ENCODE results near the gene GTPBP1. TPM values are rescaled to one million over a fixed set of nuclear protein-coding genes. Genes with fewer than 3 reads are reported as not detected.
A peak's percentile ranks its signal among the peaks of the same experiment; 100 is the strongest.

Gene GTPBP1
- total and polyA plus RNA-seq, 2 of the 13 experiments (the other 11 are each of a cell fraction or from before 2014, with no cell fraction given): 22.3 to 27.0 TPM

DNA sequence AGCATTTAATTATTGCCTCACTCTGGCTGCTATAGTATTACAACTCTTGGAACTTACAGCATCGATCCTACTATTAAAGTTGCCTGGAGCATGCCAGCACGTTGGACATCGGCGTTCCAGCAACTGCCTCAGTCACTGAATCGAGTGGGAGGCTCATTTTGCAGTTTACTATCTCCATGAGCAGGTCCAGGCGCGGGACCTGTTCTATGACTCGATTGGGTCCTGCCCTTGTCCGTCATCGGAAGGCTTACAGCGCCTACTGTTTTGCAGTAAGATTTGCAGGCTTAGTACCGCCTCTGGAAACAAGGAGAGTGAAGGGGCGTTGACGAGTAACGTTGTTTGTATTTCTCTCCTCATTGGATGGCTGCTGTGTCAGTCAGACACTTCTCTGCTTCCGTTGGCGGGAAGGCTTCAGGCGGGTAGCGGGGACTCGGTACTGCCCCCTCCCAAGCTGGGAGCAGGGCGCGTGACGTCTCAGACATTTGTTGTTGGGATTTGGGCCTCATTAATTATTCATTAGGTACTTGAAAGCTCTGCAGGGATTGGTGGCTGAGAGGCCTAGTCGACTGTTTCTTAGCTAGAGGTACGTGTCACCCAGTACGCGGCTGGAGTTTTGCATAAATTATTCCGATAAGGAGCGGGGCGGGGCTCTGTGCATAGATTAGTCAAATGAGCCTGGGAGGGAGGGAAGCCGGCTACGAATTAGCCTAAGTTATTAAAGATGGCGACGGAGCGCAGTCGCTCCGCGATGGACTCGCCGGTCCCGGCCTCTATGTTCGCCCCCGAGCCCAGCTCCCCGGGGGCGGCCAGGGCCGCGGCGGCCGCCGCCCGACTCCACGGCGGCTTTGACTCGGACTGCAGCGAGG is at the start of gene GTPBP1 (continued):
- TF ChIP-seq, protein P1, sequence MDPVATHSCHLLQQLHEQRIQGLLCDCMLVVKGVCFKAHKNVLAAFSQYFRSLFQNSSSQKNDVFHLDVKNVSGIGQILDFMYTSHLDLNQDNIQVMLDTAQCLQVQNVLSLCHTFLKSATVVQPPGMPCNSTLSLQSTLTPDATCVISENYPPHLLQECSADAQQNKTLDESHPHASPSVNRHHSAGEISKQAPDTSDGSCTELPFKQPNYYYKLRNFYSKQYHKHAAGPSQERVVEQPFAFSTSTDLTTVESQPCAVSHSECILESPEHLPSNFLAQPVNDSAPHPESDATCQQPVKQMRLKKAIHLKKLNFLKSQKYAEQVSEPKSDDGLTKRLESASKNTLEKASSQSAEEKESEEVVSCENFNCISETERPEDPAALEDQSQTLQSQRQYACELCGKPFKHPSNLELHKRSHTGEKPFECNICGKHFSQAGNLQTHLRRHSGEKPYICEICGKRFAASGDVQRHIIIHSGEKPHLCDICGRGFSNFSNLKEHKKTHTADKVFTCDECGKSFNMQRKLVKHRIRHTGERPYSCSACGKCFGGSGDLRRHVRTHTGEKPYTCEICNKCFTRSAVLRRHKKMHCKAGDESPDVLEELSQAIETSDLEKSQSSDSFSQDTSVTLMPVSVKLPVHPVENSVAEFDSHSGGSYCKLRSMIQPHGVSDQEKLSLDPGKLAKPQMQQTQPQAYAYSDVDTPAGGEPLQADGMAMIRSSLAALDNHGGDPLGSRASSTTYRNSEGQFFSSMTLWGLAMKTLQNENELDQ (CRISPR knock-in tag; IDR thresholded peaks at IDR 0.05; ENCODE audit: borderline replicate concordance): no peak
- TF ChIP-seq ZNF704 (CRISPR knock-in tag; IDR thresholded peaks at IDR 0.05; ENCODE audit: borderline replicate concordance) (0 out of 2 replicates have a peak, but pooled peaks have one; percentile 6), ISX (CRISPR knock-in tag; conservative IDR thresholded peaks at IDR 0.05) (no peak), MED1 (CRISPR knock-in tag; IDR thresholded peaks at IDR 0.05) (0 out of 2 replicates have a peak, but pooled peaks have one; percentile 11), RARG (CRISPR knock-in tag; IDR thresholded peaks at IDR 0.05; ENCODE audit: low read depth) (no peak), ZHX2 (IDR thresholded peaks at IDR 0.05; ENCODE audit: low read depth) (peak; percentile 64; the same call in 1 of the 2 replicates), ZHX2 (CRISPR knock-in tag; IDR thresholded peaks at IDR 0.05; ENCODE audit: borderline replicate concordance) (no peak), FOXK2 (IDR thresholded peaks at IDR 0.05) (peak; percentile 92), KLF6 (CRISPR knock-in tag; IDR thresholded peaks at IDR 0.05) (no peak; the same call in 1 of the 2 replicates), LBX2 (CRISPR knock-in tag; IDR thresholded peaks at IDR 0.05; ENCODE audit: borderline replicate concordance) (no peak), ZNF530 (CRISPR knock-in tag; IDR thresholded peaks at IDR 0.05; ENCODE audit: low read depth) (no peak), ZFP37 (CRISPR knock-in tag; IDR thresholded peaks at IDR 0.05; ENCODE audit: borderline replicate concordance) (no peak), FOXA3 (CRISPR knock-in tag; IDR thresholded peaks at IDR 0.05) (peak; percentile 66), MAF1 (CRISPR knock-in tag; IDR thresholded peaks at IDR 0.05; ENCODE audit: borderline replicate concordance) (no peak), MAFG (CRISPR knock-in tag; IDR thresholded peaks at IDR 0.05) (no peak), FOXA1 (IDR thresholded peaks at IDR 0.05) (no peak), FOXA1 (CRISPR knock-in tag; IDR thresholded peaks at IDR 0.05) (no peak)
